Measurements from ENCODE around the gene MINDY4B.
"Not testable (repeated sequence)": the region's sequence is repeated elsewhere in the genome, so short reads cannot be mapped to it uniquely, and the experiment has no call there.

DNA sequence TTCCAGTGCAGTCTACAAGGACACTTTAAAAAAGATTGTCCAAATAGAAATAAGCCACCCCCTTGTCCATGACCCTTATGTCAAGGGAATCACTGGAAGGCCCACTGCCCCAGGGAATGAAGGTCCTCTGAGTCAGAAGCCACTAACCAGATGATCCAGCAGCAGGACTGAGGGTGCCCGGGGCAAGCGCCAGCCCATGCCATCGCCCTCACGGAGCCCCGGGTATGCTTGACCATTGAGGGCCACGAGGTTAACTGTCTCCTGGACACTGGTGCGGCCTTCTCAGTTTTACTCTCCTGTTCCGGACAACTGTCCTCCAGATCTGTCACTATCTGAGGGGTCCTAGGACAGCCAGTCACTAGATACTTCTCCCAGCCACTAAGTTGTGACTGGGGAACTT, 47.3 kb downstream of the MINDY4B start:
- not testable (repeated sequence) for TF ChIP-seq POLR2AphosphoS5, POLR2A (IDR thresholded peaks at IDR 0.05; ENCODE audit: low read depth, low read length)

Measured in GM12892 (cell line).